HFFc6 (cell line): Measurements from ENCODE around the gene NOTUM. TPM values are rescaled to one million over a fixed set of nuclear protein-coding genes. Genes with fewer than 3 reads are reported as not detected.

ENCODE experiments used
- DNase-seq: peaks from one replicate; pipeline ENCODE4 v3.0.0-alpha.2; 2018
- H3K27ac Mint-ChIP-seq: 2 replicates; pipeline ENCODE4 v1.8.0; 2020; ENCODE audit warnings: mild to moderate bottlenecking, mixed read lengths
- H3K27me3 Mint-ChIP-seq: 2 replicates; pipeline ENCODE4 v1.8.0; 2021; ENCODE audit warnings: mild to moderate bottlenecking, moderate library complexity, mixed read lengths; ENCODE audit not compliant: insufficient read depth
- H3K36me3 Mint-ChIP-seq: 2 replicates; pipeline ENCODE4 v1.8.0; 2021; ENCODE audit warnings: low read depth, mixed read lengths
- H3K4me1 Mint-ChIP-seq: 2 replicates; pipeline ENCODE4 v1.8.0; 2020; ENCODE audit warnings: low read depth, mixed read lengths
- H3K4me3 Mint-ChIP-seq: 2 replicates; pipeline ENCODE4 v1.8.0; 2020; ENCODE audit warnings: mild to moderate bottlenecking, moderate library complexity, mixed read lengths
- H3K9me3 Mint-ChIP-seq: 2 replicates; pipeline ENCODE4 v1.8.0; 2020; ENCODE audit warnings: mild to moderate bottlenecking, mixed read lengths
- total RNA-seq, 6 experiments: library from RNA; stranded (reverse); fragmentation: NEBNext Ultra II Directional; extraction: Animal tissue kit (Norgen Biotek cat#: 25700); gene quantifications; 2 replicates in 1 of 6; 3 replicates in 5 of 6; pipeline ENCODE4 v1.2.3, GENCODE V29; 2021
- TF ChIP-seq, protein P1 (sequence below): fragments of 200-600 bp; sonication (generic); IDR thresholded peaks from 2 replicates; pipeline ENCODE4 v1.5.0; 2021; ENCODE audit warnings: antibody characterized with exemption, mild to moderate bottlenecking

NOTUM gene
- total RNA-seq, 6 experiments from 2014 or later: 0.10 to 0.14 TPM; not detected in 4

DNA sequence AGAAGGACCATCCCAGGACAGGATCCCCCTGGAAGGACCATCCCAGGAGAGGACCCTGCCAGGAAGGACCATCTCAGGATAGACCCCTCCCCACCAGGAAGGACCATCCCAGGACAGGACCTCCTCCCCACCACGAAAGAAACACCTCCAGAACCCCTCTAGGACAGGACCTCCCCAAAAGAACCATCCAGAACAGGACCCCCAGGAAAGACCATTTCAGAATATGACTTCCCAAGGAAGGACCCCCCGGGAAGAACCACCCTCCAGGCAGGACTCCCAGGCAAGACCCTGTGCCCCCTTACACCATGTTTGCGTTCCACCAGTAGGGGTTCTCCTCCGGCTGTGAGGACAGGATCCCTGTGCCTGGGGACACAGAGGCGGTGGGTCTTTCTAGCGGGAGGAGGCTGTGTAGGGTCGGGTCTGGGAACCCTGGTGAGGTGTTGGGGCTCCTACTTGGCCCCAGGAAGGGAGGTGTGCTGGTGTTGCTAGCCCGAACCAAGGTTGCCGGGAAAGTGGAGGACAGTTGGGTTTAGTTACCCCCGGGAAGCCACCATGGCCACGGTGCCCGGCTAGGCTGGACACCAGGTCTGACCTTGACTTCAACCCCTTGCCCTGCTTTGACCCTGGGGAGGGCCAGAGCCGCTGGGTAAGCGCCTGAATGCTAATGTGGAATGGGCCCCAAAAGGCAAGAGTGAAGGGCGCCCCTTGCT lies 2.2 kb downstream of the NOTUM start:
- DNase-seq: no peak
- H3K4me3 Mint-ChIP-seq: no peak overlapping the region
- no peak overlapping the region for H3K27ac Mint-ChIP-seq
- TF ChIP-seq, protein P1, sequence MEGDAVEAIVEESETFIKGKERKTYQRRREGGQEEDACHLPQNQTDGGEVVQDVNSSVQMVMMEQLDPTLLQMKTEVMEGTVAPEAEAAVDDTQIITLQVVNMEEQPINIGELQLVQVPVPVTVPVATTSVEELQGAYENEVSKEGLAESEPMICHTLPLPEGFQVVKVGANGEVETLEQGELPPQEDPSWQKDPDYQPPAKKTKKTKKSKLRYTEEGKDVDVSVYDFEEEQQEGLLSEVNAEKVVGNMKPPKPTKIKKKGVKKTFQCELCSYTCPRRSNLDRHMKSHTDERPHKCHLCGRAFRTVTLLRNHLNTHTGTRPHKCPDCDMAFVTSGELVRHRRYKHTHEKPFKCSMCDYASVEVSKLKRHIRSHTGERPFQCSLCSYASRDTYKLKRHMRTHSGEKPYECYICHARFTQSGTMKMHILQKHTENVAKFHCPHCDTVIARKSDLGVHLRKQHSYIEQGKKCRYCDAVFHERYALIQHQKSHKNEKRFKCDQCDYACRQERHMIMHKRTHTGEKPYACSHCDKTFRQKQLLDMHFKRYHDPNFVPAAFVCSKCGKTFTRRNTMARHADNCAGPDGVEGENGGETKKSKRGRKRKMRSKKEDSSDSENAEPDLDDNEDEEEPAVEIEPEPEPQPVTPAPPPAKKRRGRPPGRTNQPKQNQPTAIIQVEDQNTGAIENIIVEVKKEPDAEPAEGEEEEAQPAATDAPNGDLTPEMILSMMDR: no peak
- H3K9me3 Mint-ChIP-seq: no peaks in the 10 kb centered on the region
- H3K27me3 Mint-ChIP-seq: peaks cover 7% of the 10 kb centered on the region
- H3K4me1 Mint-ChIP-seq: no peaks in the 10 kb centered on the region
- H3K36me3 Mint-ChIP-seq: no peaks in the 10 kb centered on the region

DNA sequence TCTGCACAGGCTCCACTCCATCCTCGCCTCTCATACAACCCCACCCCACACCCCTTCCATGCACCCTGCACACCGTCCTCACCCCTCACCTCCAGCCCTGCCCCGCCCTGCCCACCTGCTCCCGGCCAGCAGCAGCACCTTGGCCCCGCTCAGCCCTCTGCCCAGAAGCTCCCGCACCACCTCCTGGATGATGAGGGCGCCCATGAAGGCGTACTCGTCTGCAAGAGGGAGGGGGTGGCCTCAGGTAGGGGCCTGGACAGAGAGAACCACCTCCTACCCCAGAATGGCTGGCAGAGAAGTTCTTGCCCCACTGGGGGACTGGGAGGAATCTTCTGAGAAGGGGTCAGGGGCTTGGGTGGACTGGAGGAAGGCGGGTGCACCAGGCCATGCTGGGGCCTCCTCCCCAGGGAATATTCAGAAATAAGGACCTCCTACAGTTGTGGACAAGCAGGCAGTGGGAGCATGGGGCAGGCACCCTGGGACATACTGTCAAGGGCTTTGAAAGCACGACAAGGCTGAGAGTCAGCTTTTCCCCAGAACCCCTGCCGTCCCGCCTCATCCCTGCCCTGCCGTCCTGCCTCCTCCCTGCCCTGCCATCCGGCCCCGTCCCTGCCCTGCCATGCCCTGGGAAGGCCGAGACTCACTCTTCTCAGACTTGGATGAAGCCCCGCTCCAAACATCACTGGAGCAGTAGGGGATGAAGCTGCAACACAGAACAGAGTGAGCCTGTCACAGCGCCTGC lies 3.1 kb downstream of the NOTUM start:
- Mint-ChIP-seq H3K4me1 (no peaks in the 10 kb centered on the region), H3K27me3 (peaks cover 7% of the 10 kb centered on the region)

DNA sequence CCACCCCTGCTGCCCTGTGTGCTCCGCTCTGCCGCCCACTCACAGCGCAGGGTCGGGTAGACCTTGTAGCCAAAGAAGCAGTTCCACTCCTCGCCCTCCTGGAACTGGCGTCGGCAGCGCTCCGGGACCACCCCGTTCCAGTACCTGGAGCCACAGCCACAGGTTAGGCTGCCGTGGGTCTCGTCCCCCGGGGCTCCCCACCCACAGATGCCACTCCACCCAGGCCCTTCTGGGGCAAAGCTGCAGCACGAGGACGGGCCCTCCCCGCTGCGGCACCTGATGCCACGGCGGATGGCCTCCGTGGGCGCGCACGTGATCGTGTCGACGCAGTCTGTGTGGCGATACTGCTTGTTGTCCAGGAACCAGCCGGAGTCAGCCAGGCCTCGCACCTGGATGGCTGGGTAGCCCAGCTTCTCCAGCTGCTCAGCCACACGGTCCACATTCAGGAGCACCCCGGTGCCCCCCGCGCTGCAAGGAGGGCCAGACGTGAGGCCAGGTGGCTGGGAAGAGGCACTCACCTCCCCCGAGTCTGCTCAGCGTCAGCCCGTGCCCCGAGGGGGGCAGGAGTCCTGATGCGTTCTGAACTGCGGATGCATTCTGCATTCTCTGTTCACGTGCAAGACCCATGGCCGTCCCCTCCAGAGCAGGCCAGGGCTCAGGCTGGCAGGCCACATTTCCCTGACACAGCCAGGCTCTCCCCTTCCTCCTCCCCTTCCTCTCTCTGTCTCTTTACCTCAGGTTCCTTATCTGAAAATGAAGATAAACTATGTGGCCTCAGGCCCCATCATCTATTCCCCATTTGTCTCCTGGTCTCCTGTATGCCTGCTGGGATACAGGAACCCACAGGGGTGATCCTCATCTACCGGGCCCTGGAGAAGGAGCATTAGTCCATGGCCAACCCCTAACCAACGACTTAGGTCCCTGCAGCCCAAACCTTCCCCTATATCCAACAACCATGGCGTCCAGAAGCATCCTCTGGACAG lies 4.1 kb downstream of the NOTUM start:
- H3K27ac Mint-ChIP-seq: no peak overlapping the region
- H3K4me3 Mint-ChIP-seq: no peak overlapping the region
- peaks cover 4% of the 10 kb centered on the region for H3K27me3 Mint-ChIP-seq
- H3K4me1 Mint-ChIP-seq: no peaks in the 10 kb centered on the region
- H3K9me3 Mint-ChIP-seq: no peaks in the 10 kb centered on the region
- no peaks in the 10 kb centered on the region for H3K36me3 Mint-ChIP-seq
- DNase-seq: no peak
- TF ChIP-seq, protein P1: no peak

More for the DNA sequence above, 3.1 kb downstream of the NOTUM start:
- H3K36me3 Mint-ChIP-seq: no peaks in the 10 kb centered on the region
- no peaks in the 10 kb centered on the region for H3K9me3 Mint-ChIP-seq
- H3K4me3 Mint-ChIP-seq: no peak overlapping the region
- TF ChIP-seq, protein P1: no peak
- no peak overlapping the region for H3K27ac Mint-ChIP-seq
- no peak for DNase-seq

DNA sequence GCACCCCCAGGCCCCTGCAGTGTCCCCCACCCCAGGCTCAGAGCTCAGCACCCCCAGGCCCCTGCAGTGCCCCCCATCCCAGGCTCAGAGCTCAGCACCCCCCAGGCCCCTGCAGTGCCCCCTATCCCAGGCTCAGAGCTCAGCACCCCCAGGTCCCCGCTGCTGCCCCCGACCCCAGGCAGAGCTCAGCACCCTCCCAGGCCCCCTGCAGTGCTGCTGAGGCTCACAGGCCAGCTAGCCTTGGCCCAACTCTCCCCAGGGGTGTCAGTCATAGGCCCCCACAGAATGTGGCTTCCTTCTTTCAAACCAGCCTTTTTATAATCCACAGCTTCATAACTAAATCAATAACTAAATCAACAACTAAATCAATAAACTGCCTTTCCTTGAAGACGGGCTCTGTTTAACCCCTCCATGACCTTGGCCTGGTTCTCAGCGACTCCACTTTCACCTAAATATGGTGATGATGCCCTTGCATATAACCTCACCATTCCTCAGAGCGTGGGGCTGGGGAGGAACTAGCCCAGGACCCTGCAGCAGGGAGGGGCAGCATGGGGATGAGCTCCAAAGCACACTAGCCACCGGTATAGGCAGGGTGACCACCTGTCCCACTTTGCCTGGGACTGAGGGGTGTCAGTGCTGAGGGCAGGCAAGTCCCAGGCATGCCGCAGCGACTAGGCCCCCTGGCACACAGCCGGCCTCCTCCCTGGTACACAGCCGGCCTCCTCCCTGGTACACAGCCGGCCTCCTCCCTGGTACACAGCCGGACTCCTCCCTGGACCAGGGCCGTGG lies 5.0 kb downstream of the NOTUM start:
- Mint-ChIP-seq H3K36me3 (no peaks in the 10 kb centered on the region), H3K27me3 (peaks cover 6% of the 10 kb centered on the region)

More for the DNA sequence above, 5.0 kb downstream of the NOTUM start:
- no peak overlapping the region for H3K27ac Mint-ChIP-seq
- H3K4me1 Mint-ChIP-seq: no peaks in the 10 kb centered on the region
- H3K4me3 Mint-ChIP-seq: no peak overlapping the region
- DNase-seq: no peak
- TF ChIP-seq, protein P1: no peak
- H3K9me3 Mint-ChIP-seq: no peaks in the 10 kb centered on the region
